Fibroblast of the conjunctiva (primary cell): ENCODE data around the gene KCNQ1.

Experiments
- DNase-seq: peaks from one replicate; pipeline ENCODE4 v3.0.0-alpha.2; 2010; ENCODE audit warnings: low read depth

Gene KCNQ1

GRCh38 chr11:2796508-2797113, 351.8 kb downstream of the KCNQ1 start:
- DNase-seq, result no peak

- no peak for DNase-seq
Measured at GRCh38 chr11:2797121-2797711, 352.4 kb downstream of the KCNQ1 start.

- no peak for DNase-seq
Measured at GRCh38 chr11:2797741-2798361, 353.0 kb downstream of the KCNQ1 start.

GRCh38 chr11:2798951-2799761, 354.3 kb downstream of the KCNQ1 start:
- DNase-seq, result no peak

- DNase-seq, result no peak
Measured at GRCh38 chr11:2799881-2800654, 355.3 kb downstream of the KCNQ1 start.

- no peak for DNase-seq
Measured at GRCh38 chr11:2800655-2801531, 356.1 kb downstream of the KCNQ1 start.

- no peak for DNase-seq
Measured at GRCh38 chr11:2801711-2802388, 357.0 kb downstream of the KCNQ1 start.

GRCh38 chr11:2802389-2803185, 357.8 kb downstream of the KCNQ1 start:
- DNase-seq, result no peak

- no peak for DNase-seq
Measured at GRCh38 chr11:2803186-2804091, 358.6 kb downstream of the KCNQ1 start.

- no peak for DNase-seq
Measured at GRCh38 chr11:2804189-2804588, 359.4 kb downstream of the KCNQ1 start.

GRCh38 chr11:2804701-2805387, 360.0 kb downstream of the KCNQ1 start:
- DNase-seq, result no peak

- no peak for DNase-seq
Measured at GRCh38 chr11:2805388-2806056, 360.7 kb downstream of the KCNQ1 start.

GRCh38 chr11:2806351-2807024, 361.7 kb downstream of the KCNQ1 start:
- no peak for DNase-seq

- no peak for DNase-seq
Measured at GRCh38 chr11:2807025-2807681, 362.3 kb downstream of the KCNQ1 start.

- DNase-seq, result no peak
Measured at GRCh38 chr11:2807801-2808241, 363.0 kb downstream of the KCNQ1 start.
